ENCODE measurements around the gene FER.

Gene FER

DNA sequence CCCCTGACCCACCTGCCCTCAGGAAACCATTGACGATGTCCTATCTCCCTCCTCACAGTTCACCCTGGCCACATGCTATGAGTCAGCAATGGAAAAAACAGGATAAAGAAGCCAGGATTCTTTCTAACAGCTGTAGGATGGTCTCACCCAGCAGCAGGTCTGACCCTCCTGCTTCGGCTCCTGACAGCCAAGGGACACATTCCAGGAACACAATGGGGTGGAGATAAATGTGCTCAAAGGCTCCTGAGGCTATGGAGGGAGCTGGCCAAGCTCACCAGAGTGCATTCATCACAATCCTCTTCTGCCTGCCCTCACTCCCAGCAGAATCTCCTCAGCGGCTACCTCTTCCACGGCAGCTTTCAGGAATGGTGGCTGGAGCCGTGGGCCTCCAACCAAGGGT is 491.8 kb downstream of the FER start:
- DNase-seq (ENCODE audit: low read depth in 1 of 2, low spot score in 1 of 2), result no peak
- H3K27ac ChIP-seq (replicated peaks), result no peak overlapping the region
- no peaks in the 10 kb centered on the region for H3K27me3 ChIP-seq (ENCODE audit: insufficient read depth, poor library complexity, severe bottlenecking)
- TF ChIP-seq SPI1 (IDR thresholded peaks at IDR 0.05; ENCODE audit: borderline replicate concordance, low read depth), result no peak
- TF ChIP-seq, protein P1, sequence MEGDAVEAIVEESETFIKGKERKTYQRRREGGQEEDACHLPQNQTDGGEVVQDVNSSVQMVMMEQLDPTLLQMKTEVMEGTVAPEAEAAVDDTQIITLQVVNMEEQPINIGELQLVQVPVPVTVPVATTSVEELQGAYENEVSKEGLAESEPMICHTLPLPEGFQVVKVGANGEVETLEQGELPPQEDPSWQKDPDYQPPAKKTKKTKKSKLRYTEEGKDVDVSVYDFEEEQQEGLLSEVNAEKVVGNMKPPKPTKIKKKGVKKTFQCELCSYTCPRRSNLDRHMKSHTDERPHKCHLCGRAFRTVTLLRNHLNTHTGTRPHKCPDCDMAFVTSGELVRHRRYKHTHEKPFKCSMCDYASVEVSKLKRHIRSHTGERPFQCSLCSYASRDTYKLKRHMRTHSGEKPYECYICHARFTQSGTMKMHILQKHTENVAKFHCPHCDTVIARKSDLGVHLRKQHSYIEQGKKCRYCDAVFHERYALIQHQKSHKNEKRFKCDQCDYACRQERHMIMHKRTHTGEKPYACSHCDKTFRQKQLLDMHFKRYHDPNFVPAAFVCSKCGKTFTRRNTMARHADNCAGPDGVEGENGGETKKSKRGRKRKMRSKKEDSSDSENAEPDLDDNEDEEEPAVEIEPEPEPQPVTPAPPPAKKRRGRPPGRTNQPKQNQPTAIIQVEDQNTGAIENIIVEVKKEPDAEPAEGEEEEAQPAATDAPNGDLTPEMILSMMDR (IDR thresholded peaks at IDR 0.05; ENCODE audit: insufficient read depth, low read length), result no peak
- TF ChIP-seq GABPA (IDR thresholded peaks at IDR 0.05; ENCODE audit: low read depth), result no peak
- no peak for TF ChIP-seq POLR2AphosphoS5 (IDR thresholded peaks at IDR 0.05; ENCODE audit: low read depth)
- no peak for TF ChIP-seq REST (IDR thresholded peaks at IDR 0.05; ENCODE audit: insufficient replicate concordance, low read depth)
- no peak overlapping the region for H3K4me3 ChIP-seq (replicated peaks; ENCODE audit: insufficient read depth, low read length)

DNA sequence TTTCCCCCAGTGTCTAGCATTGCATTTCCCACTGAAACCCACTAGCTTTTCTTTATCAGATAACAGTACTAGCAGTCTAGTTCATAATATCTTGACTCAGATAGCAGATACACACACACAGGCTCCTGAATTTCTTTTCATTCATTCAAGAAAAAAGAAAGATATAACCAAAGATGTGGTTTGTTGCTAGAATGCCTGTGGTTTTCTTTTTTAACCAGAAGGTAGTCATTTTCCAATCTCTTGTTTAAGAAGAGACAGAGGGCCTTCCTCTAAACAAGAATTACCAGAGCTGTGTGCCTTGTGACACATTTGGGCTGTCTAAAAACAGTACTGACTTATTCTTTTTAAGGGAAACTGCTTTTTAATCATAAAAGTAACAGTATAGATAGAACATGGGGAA is 494.8 kb downstream of the FER start:
- TF ChIP-seq REST (IDR thresholded peaks at IDR 0.05; ENCODE audit: insufficient replicate concordance, low read depth), result no peak
- TF ChIP-seq, protein P1 (IDR thresholded peaks at IDR 0.05; ENCODE audit: insufficient read depth, low read length), result no peak
- TF ChIP-seq SPI1 (IDR thresholded peaks at IDR 0.05; ENCODE audit: borderline replicate concordance, low read depth), result no peak
- TF ChIP-seq GABPA (IDR thresholded peaks at IDR 0.05; ENCODE audit: low read depth), result no peak
- TF ChIP-seq POLR2AphosphoS5 (IDR thresholded peaks at IDR 0.05; ENCODE audit: low read depth), result no peak
- DNase-seq (ENCODE audit: low read depth in 1 of 2, low spot score in 1 of 2), result no peak
- no peak overlapping the region for H3K4me3 ChIP-seq (replicated peaks; ENCODE audit: insufficient read depth, low read length)

DNA sequence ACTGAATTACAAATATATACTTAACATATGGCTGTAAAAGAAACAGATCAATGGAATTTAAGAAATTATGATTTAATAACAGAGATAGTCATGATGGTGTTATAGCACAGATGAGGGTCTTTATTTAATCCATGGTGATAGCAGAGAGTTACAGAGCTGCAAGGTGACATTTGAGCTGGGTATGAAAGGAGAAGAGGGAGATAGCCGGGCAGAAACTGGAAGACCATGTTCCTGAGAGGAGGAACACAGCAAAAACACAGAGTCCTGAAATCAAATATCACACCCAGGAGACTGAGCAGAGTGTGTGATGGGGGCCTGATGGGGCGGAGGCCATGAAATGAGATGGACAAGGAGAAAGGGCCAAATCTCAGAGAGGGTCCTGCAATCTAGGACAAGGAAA is 498.7 kb downstream of the FER start:
- Histone ChIP-seq H3K4me3 (replicated peaks; ENCODE audit: insufficient read depth, low read length) (no peak overlapping the region), H3K27ac (replicated peaks) (no peak overlapping the region), H3K27me3 (ENCODE audit: insufficient read depth, poor library complexity, severe bottlenecking) (no peaks in the 10 kb centered on the region)
- no peak for DNase-seq (ENCODE audit: low read depth in 1 of 2, low spot score in 1 of 2)
- TF ChIP-seq SPI1 (IDR thresholded peaks at IDR 0.05; ENCODE audit: borderline replicate concordance, low read depth), result no peak
- no peak for TF ChIP-seq POLR2AphosphoS5 (IDR thresholded peaks at IDR 0.05; ENCODE audit: low read depth)
- TF ChIP-seq REST (IDR thresholded peaks at IDR 0.05; ENCODE audit: insufficient replicate concordance, low read depth), result no peak
- no peak for TF ChIP-seq GABPA (IDR thresholded peaks at IDR 0.05; ENCODE audit: low read depth)
- TF ChIP-seq, protein P1 (IDR thresholded peaks at IDR 0.05; ENCODE audit: insufficient read depth, low read length), result no peak

More for the DNA sequence above, 494.8 kb downstream of the FER start:
- Histone ChIP-seq H3K27me3 (ENCODE audit: insufficient read depth, poor library complexity, severe bottlenecking) (no peaks in the 10 kb centered on the region), H3K27ac (replicated peaks) (no peak overlapping the region)

All from HL-60 (cell line).